OCI-LY3 (cell line): Measurements from ENCODE around the gene NEU2.

Experiments used
- H2AFZ ChIP-seq: fragments of 200-600, 300-600 bp; shearing (Covaris generic); 2 replicates; pipeline ENCODE4 v1.6.0; 2014; ENCODE audit warnings: antibody characterized with exemption, low read depth, low read length
- H3K27ac ChIP-seq: fragments of 200-600, 300-600 bp; sonication (generic); 2 replicates; pipeline ENCODE4 v1.5.1; 2014; ENCODE audit warnings: mild to moderate bottlenecking, low read length, moderate library complexity, mixed read lengths
- H3K27me3 ChIP-seq: fragments of 200-600, 300-600 bp; sonication (generic); 2 replicates; pipeline ENCODE4 v1.6.1; 2014; ENCODE audit warnings: low read depth, low read length, mixed read lengths
- H3K36me3 ChIP-seq: fragments of 200-600, 300-600 bp; sonication (generic); replicated peaks from 2 replicates; pipeline ENCODE3; 2014; ENCODE audit warnings: low read depth, low read length, mixed read lengths
- H3K4me1 ChIP-seq: fragments of 300-600, 200-600 bp; sonication (generic); 2 replicates; pipeline ENCODE4 v1.6.1; 2014; ENCODE audit warnings: low read length, mixed read lengths
- H3K4me2 ChIP-seq: fragments of 200-600, 300-600 bp; sonication (generic); 2 replicates; pipeline ENCODE4 v1.6.1; 2014; ENCODE audit warnings: low read length, mixed read lengths
- H3K4me3 ChIP-seq: fragments of 300-600, 200-600 bp; sonication (generic); 2 replicates; pipeline ENCODE4 v1.5.1; 2014; ENCODE audit warnings: antibody characterized with exemption, mild to moderate bottlenecking, low read length, moderate library complexity
- H3K79me2 ChIP-seq: fragments of 300-600, 200-600 bp; shearing (Covaris generic); 2 replicates; pipeline ENCODE4 v1.6.1; 2014; ENCODE audit warnings: mild to moderate bottlenecking, low read length, mixed read lengths
- H3K9ac ChIP-seq: fragments of 300-600, 200-600 bp; shearing (Covaris generic); 2 replicates; pipeline ENCODE4 v1.6.0; 2014; ENCODE audit warnings: mild to moderate bottlenecking, low read length, moderate library complexity
- H3K9me3 ChIP-seq: fragments of 200-600, 300-600 bp; shearing (Covaris generic); 2 replicates; pipeline ENCODE4 v1.6.1; 2014; ENCODE audit warnings: low read length, mixed read lengths; ENCODE audit not compliant: insufficient read depth
- H4K20me1 ChIP-seq: fragments of 200-600, 300-600 bp; sonication (generic); 2 replicates; pipeline ENCODE4 v1.6.1; 2016; ENCODE audit warnings: low read length, mixed read lengths; ENCODE audit not compliant: insufficient read depth
- CTCF ChIP-seq: fragments of 200-600, 300-600 bp; sonication (generic); IDR thresholded peaks from 2 replicates; pipeline ENCODE4 v1.5.1; 2014; ENCODE audit warnings: antibody characterized with exemption, low read length, low read depth
- EZH2phosphoT487 ChIP-seq: fragments of 200-600 bp; shearing (Covaris generic); IDR thresholded peaks from 2 replicates; pipeline ENCODE4 v1.6.1; 2018; ENCODE audit warnings: antibody characterized with exemption, mixed run types, low read depth

The NEU2 gene

GRCh38 chr2:232997749-232998665 is 34.5 kb upstream of the NEU2 start:
- Histone ChIP-seq H3K27me3 (no peaks in the 10 kb centered on the region), H3K27ac (no peak overlapping the region), H3K9ac (no peak overlapping the region), H3K4me3 (no peak overlapping the region), H3K4me2 (no peak overlapping the region), H4K20me1 (no peaks in the 10 kb centered on the region), H3K4me1 (no peaks in the 10 kb centered on the region), H2AFZ (no peak overlapping the region), H3K36me3 (no peaks in the 10 kb centered on the region), H3K79me2 (no peaks in the 10 kb centered on the region), H3K9me3 (no peaks in the 10 kb centered on the region)
- TF ChIP-seq CTCF (no peak), EZH2phosphoT487 (no peak)

GRCh38 chr2:232998666-232998985 is 33.8 kb upstream of the NEU2 start:
- Histone ChIP-seq H3K4me2 (no peak overlapping the region), H2AFZ (no peak overlapping the region), H3K9me3 (no peaks in the 10 kb centered on the region), H3K4me1 (no peaks in the 10 kb centered on the region), H3K4me3 (no peak overlapping the region), H4K20me1 (no peaks in the 10 kb centered on the region), H3K36me3 (no peaks in the 10 kb centered on the region), H3K27me3 (no peaks in the 10 kb centered on the region), H3K27ac (no peak overlapping the region), H3K79me2 (no peaks in the 10 kb centered on the region), H3K9ac (no peak overlapping the region)
- TF ChIP-seq EZH2phosphoT487, result no peak
- TF ChIP-seq CTCF, result no peak

- H4K20me1 ChIP-seq, result no peaks in the 10 kb centered on the region
- H3K9me3 ChIP-seq, result no peaks in the 10 kb centered on the region
- no peak overlapping the region for H3K27ac ChIP-seq
- no peaks in the 10 kb centered on the region for H3K4me1 ChIP-seq
- no peak overlapping the region for H3K9ac ChIP-seq
- H2AFZ ChIP-seq, result no peak overlapping the region
- H3K4me2 ChIP-seq, result no peak overlapping the region
- H3K27me3 ChIP-seq, result no peaks in the 10 kb centered on the region
- no peaks in the 10 kb centered on the region for H3K36me3 ChIP-seq
- no peak overlapping the region for H3K4me3 ChIP-seq
- TF ChIP-seq CTCF (no peak), EZH2phosphoT487 (no peak)
- H3K79me2 ChIP-seq, result no peaks in the 10 kb centered on the region
These were observed 33.1 kb upstream of the NEU2 start for GRCh38 chr2:232999354-232999753.

- no peaks in the 10 kb centered on the region for H3K27me3 ChIP-seq
- no peak overlapping the region for H3K4me2 ChIP-seq
- H3K4me1 ChIP-seq, result no peaks in the 10 kb centered on the region
- H3K9me3 ChIP-seq, result no peaks in the 10 kb centered on the region
- H3K4me3 ChIP-seq, result no peak overlapping the region
- no peak for TF ChIP-seq EZH2phosphoT487
- no peak for TF ChIP-seq CTCF
- no peak overlapping the region for H2AFZ ChIP-seq
- no peaks in the 10 kb centered on the region for H4K20me1 ChIP-seq
- H3K36me3 ChIP-seq, result no peaks in the 10 kb centered on the region
- no peak overlapping the region for H3K27ac ChIP-seq
- H3K79me2 ChIP-seq, result no peaks in the 10 kb centered on the region
- H3K9ac ChIP-seq, result no peak overlapping the region
These were observed 31.4 kb upstream of the NEU2 start for GRCh38 chr2:233000886-233001750.
